Ectodermal cell (in vitro differentiated cells): ENCODE results near the gene LRRC4B.

Experiments
- H3K27ac ChIP-seq: 2 replicates; pipeline ENCODE4 v1.7.0; 2013; ENCODE audit warnings: mild to moderate bottlenecking, low read depth, low read length; ENCODE audit not compliant: insufficient read depth, poor library complexity, severe bottlenecking
- H3K27me3 ChIP-seq: 2 replicates; pipeline ENCODE4 v1.7.0; 2013; ENCODE audit warnings: mild to moderate bottlenecking, low read length; ENCODE audit not compliant: insufficient read depth, control insufficient read depth, poor library complexity, severe bottlenecking
- H3K36me3 ChIP-seq: one replicate; pipeline ENCODE4 v1.7.0; 2013; ENCODE audit warnings: low read length; ENCODE audit not compliant: control insufficient read depth, insufficient read depth
- H3K4me1 ChIP-seq: one replicate; pipeline ENCODE4 v1.7.0; 2013; ENCODE audit warnings: low read length; ENCODE audit not compliant: control insufficient read depth, insufficient read depth
- H3K4me3 ChIP-seq: 2 replicates; pipeline ENCODE4 v1.7.0; 2013; ENCODE audit warnings: low read depth, low read length, control low read depth; ENCODE audit not compliant: insufficient read depth
- H3K9me3 ChIP-seq: 2 replicates; pipeline ENCODE4 v1.7.0; 2013; ENCODE audit warnings: mild to moderate bottlenecking, low read length, moderate library complexity; ENCODE audit not compliant: control insufficient read depth
- WGBS, 2 experiments: methylation state at CpG; one replicate each; pipeline ENCODE4 v1.1.7; 2013; ENCODE audit warnings: missing lambda C conversion rate in 2 of 2; 5-methylcytosine and 5-hydroxymethylcytosine counted together

The LRRC4B gene

DNA sequence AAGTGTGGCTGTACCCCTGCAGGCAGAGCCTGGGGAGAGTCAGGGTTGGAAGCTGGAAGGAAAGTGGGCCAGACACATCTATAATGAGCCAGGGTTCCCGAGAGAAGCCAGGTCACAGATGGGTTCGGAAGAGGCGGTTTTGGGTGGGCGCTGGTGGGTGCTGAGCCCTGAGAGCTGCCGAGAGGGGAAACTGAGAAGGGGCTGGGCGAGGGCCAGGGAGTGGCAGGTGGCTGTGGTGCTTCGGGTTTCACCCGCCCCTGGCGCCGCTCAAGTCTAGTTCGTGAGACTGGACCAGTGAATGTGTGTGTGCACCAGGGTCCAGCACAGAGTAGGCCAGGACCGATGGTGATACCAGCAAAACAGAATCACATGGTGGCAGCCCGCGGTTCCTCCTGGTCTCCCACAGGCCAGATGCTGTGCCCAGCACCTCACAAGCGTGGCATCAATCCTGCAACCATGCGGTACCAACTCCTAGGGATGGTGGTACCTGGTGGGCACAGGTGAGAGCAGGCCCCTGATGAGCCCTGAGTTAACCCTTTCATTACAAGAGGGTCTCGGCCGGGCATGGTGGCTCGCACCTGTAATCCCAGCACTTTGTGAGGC lies 1.8 kb upstream of the LRRC4B start:
- Histone ChIP-seq H3K4me1 (peaks cover 9% of the 10 kb centered on the region), H3K27me3 (peaks cover 18% of the 10 kb centered on the region), H3K4me3 (no peak overlapping the region), H3K36me3 (no peaks in the 10 kb centered on the region), H3K27ac (no peak overlapping the region), H3K9me3 (no peaks in the 10 kb centered on the region)
- WGBS, 2 experiments, result 87 to 89% methylated on average over 19 of the region's 19 CpGs

DNA sequence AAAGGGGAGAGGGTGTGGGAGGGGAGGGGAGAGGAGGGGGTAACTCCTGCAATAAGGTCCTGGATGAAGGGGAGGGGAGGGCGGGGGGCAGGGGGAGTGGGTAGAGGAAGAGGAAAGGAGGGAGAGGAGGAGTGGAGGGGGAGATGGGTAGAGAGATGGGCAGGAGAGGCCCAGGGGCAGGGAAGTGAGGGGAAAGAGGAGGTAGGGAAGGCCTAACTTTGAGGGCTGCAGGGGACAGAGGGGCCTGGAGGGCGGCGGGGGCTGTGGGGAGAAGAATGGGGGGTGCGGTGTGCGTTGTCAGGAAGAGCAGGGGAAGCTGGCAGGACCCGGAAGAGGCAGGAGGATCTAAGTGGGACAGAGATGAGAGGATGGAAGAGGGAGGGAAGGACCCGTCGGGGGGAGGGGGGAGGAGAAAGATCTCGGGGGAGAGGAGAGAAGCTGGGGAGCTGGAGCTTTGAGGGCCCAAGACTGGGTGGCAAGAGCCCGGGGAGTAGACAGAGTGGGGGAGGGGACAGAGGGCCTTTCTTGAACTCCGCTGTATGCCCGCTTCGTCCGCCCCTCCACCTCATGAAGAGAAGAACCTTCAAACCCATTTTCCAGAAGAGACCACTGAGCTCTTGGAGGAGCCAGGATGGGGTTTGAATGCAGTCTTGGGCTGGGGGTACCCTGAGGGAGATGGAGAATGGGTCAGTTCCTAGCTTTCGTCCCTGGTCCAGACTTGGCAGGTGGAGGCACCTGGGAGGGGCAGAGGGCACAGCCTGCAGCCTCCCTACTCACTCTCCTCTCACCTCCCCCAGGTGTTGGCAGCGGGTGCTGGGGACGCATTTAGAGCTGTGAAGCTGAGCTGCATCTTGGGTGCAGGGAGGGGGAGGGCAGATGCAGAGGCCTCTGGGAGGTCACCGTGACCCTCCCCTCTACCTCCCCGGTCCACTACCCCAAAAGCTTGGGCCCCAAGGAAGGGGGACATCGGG lies 778 bp upstream of the LRRC4B start:
- 66 to 70% methylated on average over 20 of the region's 20 CpGs for WGBS, 2 experiments

DNA sequence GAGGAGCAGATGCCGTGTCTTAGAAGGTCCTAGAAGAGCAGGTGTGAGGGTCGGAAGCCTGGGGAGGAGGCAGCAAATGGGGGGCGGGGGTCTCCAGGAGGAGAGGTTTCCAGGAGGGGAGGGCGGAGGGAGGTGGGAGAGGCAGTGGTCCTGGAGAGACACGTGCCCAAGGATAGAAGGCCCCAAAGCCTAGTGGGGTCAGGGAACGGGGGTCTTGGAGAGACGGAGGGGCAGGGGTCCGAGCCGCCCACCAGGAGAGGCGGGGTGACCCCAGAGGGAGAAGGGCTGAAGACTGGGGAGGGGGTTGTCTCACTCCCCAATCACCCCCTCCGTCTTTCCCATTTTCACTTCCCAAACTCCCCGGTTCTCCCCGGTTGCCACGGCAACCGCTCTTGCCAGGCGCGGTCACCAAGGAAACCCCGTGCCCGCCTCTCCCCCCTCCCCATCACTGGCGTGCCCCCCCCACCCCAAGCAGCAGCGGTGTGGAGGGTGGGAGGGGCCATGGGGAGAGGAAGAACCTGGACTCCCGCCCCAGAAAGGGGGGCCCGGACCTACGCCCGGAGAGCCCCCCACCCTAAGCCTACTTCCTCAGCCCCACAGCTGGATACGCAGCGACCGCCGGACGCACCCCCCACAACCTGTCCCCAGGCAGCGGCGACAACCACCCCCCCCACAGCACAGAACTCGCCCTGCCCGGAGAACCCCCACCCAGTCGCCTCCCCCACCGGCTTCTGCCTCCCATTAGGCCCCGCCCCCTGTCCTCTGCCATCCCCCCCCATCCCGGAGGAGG lies 988 bp downstream of the LRRC4B start:
- Histone ChIP-seq H3K27ac (no peak overlapping the region), H3K4me3 (peak overlapping the region; percentile 47), H3K27me3 (peaks cover 18% of the 10 kb centered on the region), H3K9me3 (no peaks in the 10 kb centered on the region), H3K36me3 (no peaks in the 10 kb centered on the region), H3K4me1 (peaks cover 19% of the 10 kb centered on the region)
- WGBS, 2 experiments, result 26 to 38% methylated on average over 26 to 33 of the region's 38 CpGs

More for the DNA sequence above, 778 bp upstream of the LRRC4B start:
- Histone ChIP-seq H3K27me3 (peaks cover 18% of the 10 kb centered on the region), H3K36me3 (no peaks in the 10 kb centered on the region), H3K4me3 (no peak overlapping the region), H3K9me3 (no peaks in the 10 kb centered on the region), H3K27ac (no peak overlapping the region), H3K4me1 (peaks cover 11% of the 10 kb centered on the region)

DNA sequence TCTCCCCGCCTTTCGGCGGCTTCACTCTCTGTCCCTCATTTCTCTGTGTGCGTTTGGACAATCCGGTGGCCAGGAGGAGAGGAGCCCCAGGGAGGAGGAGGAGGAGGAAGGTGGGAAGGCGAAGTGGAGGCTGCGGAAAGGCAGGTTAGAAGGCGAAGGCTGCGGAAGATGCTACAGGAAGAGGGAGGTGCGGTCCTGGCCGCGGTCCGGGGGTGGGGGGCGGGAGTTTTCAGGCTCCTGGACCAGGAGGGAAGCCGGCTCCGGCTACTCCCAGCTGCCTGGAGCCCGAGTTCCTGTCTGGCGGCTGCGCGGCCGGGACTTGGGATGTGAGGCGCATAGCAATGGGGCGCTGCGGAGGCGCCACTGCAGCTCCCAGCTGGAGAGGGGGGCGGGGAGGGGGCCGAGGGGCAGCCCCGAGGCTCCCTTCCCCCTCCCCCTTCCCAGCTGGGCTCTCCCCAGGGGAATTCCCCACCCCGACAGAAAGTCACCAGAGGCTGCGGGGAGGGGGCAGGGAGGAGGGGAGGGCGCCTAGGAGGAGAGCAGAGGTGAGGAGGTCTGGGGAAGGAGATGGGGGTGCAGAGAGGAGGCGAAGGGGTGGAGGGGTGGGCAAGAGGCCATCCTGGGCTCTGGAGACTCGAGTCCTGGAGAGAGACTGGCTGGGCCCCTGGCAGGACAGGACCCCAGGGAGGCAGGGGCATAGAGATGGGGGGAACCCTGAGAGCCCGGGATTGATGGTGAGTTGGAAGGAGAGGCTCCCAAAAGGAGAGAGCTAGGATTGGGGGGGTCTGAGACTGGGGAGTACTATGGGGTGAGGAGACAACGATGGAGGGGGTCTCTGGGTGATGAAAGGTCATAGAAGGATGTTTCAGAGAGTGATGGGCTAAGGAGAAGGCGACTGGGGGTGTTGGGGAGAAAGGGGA lies 2.0 kb downstream of the LRRC4B start:
- Histone ChIP-seq H3K4me3 (peak overlapping the region; percentile 47), H3K27me3 (peaks cover 18% of the 10 kb centered on the region), H3K27ac (no peak overlapping the region), H3K9me3 (no peaks in the 10 kb centered on the region), H3K4me1 (peaks cover 19% of the 10 kb centered on the region), H3K36me3 (no peaks in the 10 kb centered on the region)
- WGBS, 2 experiments, result 37 to 41% methylated on average over 29 to 36 of the region's 36 CpGs

GRCh38 chr19:50564229-50565105 lies 3.8 kb downstream of the LRRC4B start:
- no peak overlapping the region for H3K27ac ChIP-seq
- 71 to 74% methylated on average over 21 of the region's 22 CpGs for WGBS, 2 experiments
- H3K9me3 ChIP-seq, result no peaks in the 10 kb centered on the region
- H3K36me3 ChIP-seq, result no peaks in the 10 kb centered on the region
- H3K4me3 ChIP-seq, result no peak overlapping the region
- H3K4me1 ChIP-seq, result peaks cover 19% of the 10 kb centered on the region
- peaks cover 18% of the 10 kb centered on the region for H3K27me3 ChIP-seq

GRCh38 chr19:50563597-50563996 lies 4.6 kb downstream of the LRRC4B start:
- Histone ChIP-seq H3K9me3 (no peaks in the 10 kb centered on the region), H3K27me3 (peaks cover 18% of the 10 kb centered on the region), H3K4me1 (peaks cover 19% of the 10 kb centered on the region), H3K4me3 (no peak overlapping the region), H3K36me3 (no peaks in the 10 kb centered on the region), H3K27ac (no peak overlapping the region)
- WGBS, 2 experiments, result 81 to 82% methylated on average over 6 of the region's 6 CpGs

DNA sequence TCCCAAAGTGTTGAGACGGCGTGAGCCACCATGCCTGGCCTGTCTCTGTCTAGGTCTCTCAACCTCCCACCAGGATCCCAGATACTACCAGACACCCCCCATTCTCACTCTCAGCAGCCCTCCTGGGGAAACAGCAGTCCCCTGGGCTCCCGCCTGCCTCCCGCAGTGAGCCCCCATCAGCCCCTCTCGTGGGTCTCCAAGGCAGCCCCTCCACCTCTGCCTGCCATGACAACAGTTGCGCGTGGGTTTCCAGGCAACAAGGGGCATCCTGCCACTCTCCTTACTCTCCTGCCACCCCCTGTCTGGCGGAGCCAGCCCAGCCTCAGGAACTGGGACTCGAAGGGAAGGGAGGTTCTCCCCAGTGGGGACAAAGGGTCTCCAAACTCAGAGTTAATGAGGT lies 5.2 kb downstream of the LRRC4B start:
- Histone ChIP-seq H3K4me3 (no peak overlapping the region), H3K36me3 (no peaks in the 10 kb centered on the region), H3K4me1 (peaks cover 19% of the 10 kb centered on the region), H3K9me3 (no peaks in the 10 kb centered on the region), H3K27me3 (peaks cover 18% of the 10 kb centered on the region), H3K27ac (no peak overlapping the region)
- 85 to 86% methylated on average over 9 of the region's 9 CpGs for WGBS, 2 experiments

- H3K9me3 ChIP-seq, result no peaks in the 10 kb centered on the region
- H3K4me3 ChIP-seq, result no peak overlapping the region
- no peaks in the 10 kb centered on the region for H3K36me3 ChIP-seq
- 69 to 73% methylated on average over 4 of the region's 4 CpGs for WGBS, 2 experiments
- H3K27ac ChIP-seq, result no peak overlapping the region
- H3K4me1 ChIP-seq, result peaks cover 22% of the 10 kb centered on the region
- H3K27me3 ChIP-seq, result peaks cover 18% of the 10 kb centered on the region
Observed at GRCh38 chr19:50562329-50562728, 5.9 kb downstream of the LRRC4B start.

DNA sequence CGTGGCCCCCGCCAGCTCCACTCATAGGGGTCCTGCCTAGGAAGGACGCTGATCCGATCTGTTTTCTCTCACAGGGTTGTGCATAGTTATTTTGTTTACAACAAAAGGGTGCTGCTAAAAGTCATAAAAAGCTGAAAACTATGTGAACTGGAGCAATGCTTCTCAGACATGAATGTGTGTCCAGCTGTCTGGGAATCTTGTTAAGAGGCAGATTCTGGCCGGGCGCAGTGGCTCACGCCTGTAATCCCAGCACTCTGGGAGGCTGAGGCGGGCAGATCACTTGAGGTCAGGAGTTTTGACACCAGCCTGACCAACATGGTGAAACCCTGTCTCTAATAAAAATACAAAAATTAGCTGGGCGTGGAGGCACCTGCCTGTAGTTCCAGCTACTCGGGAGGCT lies 8.6 kb downstream of the LRRC4B start:
- Histone ChIP-seq H3K4me3 (no peak overlapping the region), H3K4me1 (peaks cover 13% of the 10 kb centered on the region), H3K27ac (no peak overlapping the region), H3K27me3 (no peaks in the 10 kb centered on the region), H3K36me3 (no peaks in the 10 kb centered on the region), H3K9me3 (no peaks in the 10 kb centered on the region)
- 70 to 72% methylated on average over 10 of the region's 10 CpGs for WGBS, 2 experiments
